Upper lobe of left lung (tissue), 6 donors: ENCODE data around the gene KIF14. TPM values are rescaled to one million over a fixed set of nuclear protein-coding genes. Genes with fewer than 3 reads are reported as not detected.
"Not testable (repeated sequence)": the region's sequence is repeated elsewhere in the genome, so short reads cannot be mapped to it uniquely, and the experiment has no call there.

Experiments
- ATAC-seq, 2 donors: fragments of 200-7000 bp; cut with Tn5 transposase; one replicate each; pipeline ENCODE4 v1.9.1; 2022; ENCODE audit warnings: mild to moderate bottlenecking in 2 of 2, moderate library complexity in 2 of 2; ENCODE audit not compliant: low FRiP score in 2 of 2
- DNase-seq, 2 donors: peaks; one replicate each; pipeline ENCODE4 v3.0.0-alpha.2; 2019 to 2020
- H3K27ac ChIP-seq, 4 donors: fragments of 200-600 bp; sonication (generic); one replicate each; pipeline ENCODE4 v1.5.1; 2016 to 2019
- H3K27me3 ChIP-seq, 4 donors: fragments of 200-600 bp; sonication (generic); one replicate each; pipeline ENCODE4 v1.5.1; 2017 to 2019
- H3K36me3 ChIP-seq, 4 donors: fragments of 200-600 bp; sonication (generic); one replicate each; pipeline ENCODE4 v1.5.1; 2016 to 2019
- H3K4me1 ChIP-seq, 4 donors: fragments of 200-600 bp; sonication (generic); one replicate each; pipeline ENCODE4 v1.5.1; 2018 to 2019
- H3K4me3 ChIP-seq, 4 donors: fragments of 200-600 bp; sonication (generic); one replicate each; pipeline ENCODE4 v1.5.1; 2017 to 2019; ENCODE audit warnings: mild to moderate bottlenecking in 2 of 4, moderate library complexity in 1 of 4
- H3K9me3 ChIP-seq, 4 donors: fragments of 200-600 bp; sonication (generic); one replicate each; pipeline ENCODE4 v1.5.1; 2018 to 2019
- EP300 ChIP-seq, 4 donors: sonication (generic); formaldehyde crosslinking; IDR thresholded peaks; one replicate each; pipeline ENCODE4 v1.5.1; 2017; ENCODE audit warnings: antibody characterized with exemption in 4 of 4, control low read depth in 2 of 4
- POLR2A ChIP-seq, 4 donors: fragments of 450-650 bp; IDR thresholded peaks; one replicate each; pipeline ENCODE4 v1.5.1; 2016 to 2017; ENCODE audit warnings: antibody characterized with exemption in 4 of 4, mild to moderate bottlenecking in 2 of 4
- POLR2AphosphoS5 ChIP-seq, 2 donors: sonication (generic); formaldehyde crosslinking; IDR thresholded peaks; one replicate each; pipeline ENCODE4 v1.5.1; 2017; ENCODE audit warnings: antibody characterized with exemption in 2 of 2
- WGBS, 2 donors: methylation state at CpG; one replicate each; pipeline ENCODE4 v1.1.5; 2017 to 2018; 5-methylcytosine and 5-hydroxymethylcytosine counted together
- total RNA-seq, 6 donors: library from RNA; depleted of rRNA in 4 of 6; stranded (reverse); fragments of >200 nt in 4 of 6; gene quantifications; one replicate each; pipeline versions ENCODE4 v1.1.0 to v1.2.1, GENCODE V29; 2016 to 2021
- TF ChIP-seq, protein P1 (sequence below), 6 experiments: fragments of 450-650 bp in 4 of 6; fragments of 200-600 bp in 2 of 6; sonication (generic) in 2 of 6; IDR thresholded peaks; one replicate each; pipeline ENCODE4 v1.5.1; 2016 to 2019; ENCODE audit warnings: antibody characterized with exemption in 6 of 6
- donor health status: DM: no; HTN: no; CAD: no; lungs with moderate emphysema.
- donor health status: DM: no; HTN: yes; CAD: no; lungs with severe emphysema.

The KIF14 gene
- total RNA-seq, 6 donors from 2014 or later = 0.20 to 1.0 (median 0.70) TPM

DNA sequence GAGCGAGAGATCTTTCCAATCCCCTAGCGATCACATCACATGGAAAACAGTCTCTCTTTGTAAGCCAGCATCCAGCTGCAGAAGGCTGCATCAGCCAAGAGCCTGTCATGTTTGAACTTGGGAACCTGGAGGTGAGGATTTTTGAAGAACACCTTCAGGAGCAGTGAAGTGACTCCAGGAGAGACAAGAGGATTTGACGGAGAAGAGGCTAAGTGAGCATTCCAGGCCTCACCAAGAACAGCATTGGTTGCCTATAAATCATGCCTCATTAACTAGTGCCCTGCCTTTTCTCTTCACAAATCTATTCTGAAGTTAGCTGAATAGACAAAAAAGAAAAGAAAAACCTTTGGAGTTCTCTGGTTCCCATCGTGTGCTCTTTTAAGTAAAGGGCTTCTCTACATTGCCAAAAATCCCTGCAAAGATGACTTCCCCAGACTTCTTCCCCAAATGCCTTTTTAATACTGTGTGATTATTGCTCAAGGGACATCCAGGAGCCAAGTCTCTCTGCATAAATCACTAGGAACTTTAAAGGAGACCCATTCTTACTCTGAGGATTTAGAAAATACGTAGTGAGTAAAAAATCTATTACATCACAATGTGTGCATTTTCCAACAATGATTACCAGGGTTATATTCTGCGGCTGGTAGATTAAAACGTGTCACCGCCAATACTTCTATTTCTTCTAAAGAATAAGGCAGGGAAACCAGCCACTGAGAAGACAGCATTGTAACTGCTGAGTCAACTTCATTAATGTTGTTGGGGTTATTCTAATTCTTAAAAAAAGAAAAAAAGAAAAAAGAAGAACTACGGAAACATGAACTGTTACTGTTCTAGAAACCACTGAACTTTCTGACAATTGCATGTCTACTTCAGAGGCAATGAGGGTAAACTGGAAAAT, 95.2 kb downstream of the KIF14 start:
- no peak for TF ChIP-seq POLR2A (IDR thresholded peaks at IDR 0.05)
- no peak for TF ChIP-seq EP300 (IDR thresholded peaks at IDR 0.05)
- Histone ChIP-seq H3K4me3 (no peak overlapping the region), H3K4me1 (no peaks in the 10 kb centered on the region), H3K27ac (no peak overlapping the region), H3K27me3 (no peaks in the 10 kb centered on the region), H3K9me3 (no peaks in the 10 kb centered on the region), H3K36me3 (no peaks in the 10 kb centered on the region)
- DNase-seq (no peak), ATAC-seq (peak in 1 of 2 donors; percentile 87)
- 66 to 67% methylated on average over 9 of the region's 9 CpGs for WGBS, 2 donors

DNA sequence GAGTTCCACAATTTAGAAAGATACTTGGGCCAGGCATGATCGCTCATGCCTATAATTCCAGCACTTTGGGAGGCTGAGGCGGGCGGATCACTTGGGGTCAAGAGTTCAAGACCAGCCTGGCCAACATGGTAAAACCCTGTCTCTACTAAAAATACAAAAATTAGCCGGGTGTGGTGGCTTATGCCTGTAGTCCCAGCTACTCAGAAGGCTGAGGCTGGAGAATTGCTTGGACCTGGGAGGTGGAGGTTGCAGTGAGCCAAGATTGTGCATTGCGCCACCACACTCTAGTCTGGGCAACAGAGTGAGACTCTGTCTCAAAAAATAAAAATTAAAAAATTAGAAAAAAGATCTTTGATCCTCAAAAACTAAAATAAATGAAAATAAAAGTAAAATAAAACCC, 96.0 kb downstream of the KIF14 start:
- H3K36me3 ChIP-seq, H3K9me3 ChIP-seq, H3K27ac ChIP-seq, H3K27me3 ChIP-seq, H3K4me1 ChIP-seq, DNase-seq, H3K4me3 ChIP-seq: not testable (repeated sequence)
- WGBS, 2 donors = 81 to 86% methylated on average over 5 of the region's 5 CpGs
- ATAC-seq = peak in 1 of 2 donors; percentile 53

DNA sequence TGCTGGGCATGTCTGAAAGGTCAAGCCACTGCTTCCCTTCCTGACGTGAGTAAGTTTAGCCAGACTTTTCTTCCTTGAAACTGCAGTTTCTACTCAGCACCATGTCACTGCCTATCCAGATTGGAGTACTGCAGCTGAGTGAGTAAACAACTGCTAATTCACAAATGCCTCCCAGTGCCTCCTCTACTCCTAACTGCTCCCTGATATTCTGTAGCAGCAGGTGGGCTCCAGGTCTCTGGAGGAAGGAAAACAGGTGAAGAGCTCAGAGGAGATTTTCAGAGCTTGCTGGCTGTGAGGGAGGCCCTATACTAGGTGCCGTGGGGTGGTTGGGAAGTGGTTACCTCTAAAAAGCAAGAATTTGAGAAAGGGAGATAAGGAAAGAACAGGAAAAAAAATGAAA, 96.5 kb downstream of the KIF14 start:
- TF ChIP-seq, protein P1, sequence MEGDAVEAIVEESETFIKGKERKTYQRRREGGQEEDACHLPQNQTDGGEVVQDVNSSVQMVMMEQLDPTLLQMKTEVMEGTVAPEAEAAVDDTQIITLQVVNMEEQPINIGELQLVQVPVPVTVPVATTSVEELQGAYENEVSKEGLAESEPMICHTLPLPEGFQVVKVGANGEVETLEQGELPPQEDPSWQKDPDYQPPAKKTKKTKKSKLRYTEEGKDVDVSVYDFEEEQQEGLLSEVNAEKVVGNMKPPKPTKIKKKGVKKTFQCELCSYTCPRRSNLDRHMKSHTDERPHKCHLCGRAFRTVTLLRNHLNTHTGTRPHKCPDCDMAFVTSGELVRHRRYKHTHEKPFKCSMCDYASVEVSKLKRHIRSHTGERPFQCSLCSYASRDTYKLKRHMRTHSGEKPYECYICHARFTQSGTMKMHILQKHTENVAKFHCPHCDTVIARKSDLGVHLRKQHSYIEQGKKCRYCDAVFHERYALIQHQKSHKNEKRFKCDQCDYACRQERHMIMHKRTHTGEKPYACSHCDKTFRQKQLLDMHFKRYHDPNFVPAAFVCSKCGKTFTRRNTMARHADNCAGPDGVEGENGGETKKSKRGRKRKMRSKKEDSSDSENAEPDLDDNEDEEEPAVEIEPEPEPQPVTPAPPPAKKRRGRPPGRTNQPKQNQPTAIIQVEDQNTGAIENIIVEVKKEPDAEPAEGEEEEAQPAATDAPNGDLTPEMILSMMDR (IDR thresholded peaks at IDR 0.05) = no peak
- TF ChIP-seq POLR2A (IDR thresholded peaks at IDR 0.05) (no peak), POLR2AphosphoS5 (IDR thresholded peaks at IDR 0.05) (no peak), EP300 (IDR thresholded peaks at IDR 0.05) (no peak)
- Histone ChIP-seq H3K27me3 (no peaks in the 10 kb centered on the region), H3K9me3 (no peaks in the 10 kb centered on the region), H3K27ac (no peak overlapping the region), H3K36me3 (no peaks in the 10 kb centered on the region), H3K4me3 (no peak overlapping the region), H3K4me1 (no peaks in the 10 kb centered on the region)
- WGBS, 2 donors = 76 to 81% methylated on average over 2 of the region's 2 CpGs
- ATAC-seq = no peak
- no peak for DNase-seq

DNA sequence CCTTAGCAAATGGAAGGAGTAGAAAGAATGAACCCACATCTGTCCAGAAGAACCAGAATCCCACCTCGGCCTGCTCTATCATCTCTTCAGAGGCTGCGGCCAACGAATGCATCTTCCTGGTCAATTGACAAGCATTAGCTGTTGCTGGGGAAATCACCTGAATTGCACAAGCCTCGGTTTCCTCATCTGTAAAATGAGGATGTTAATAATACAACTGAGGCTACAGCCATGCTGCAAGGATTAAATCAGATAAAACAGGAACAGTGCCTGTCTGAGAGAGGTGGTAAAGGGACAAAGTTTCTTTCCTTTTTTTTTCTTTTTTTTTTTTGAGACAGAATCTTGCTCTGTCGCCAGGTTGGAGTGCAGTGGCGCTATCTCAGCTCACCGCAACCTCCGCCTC, 99.8 kb downstream of the KIF14 start:
- H3K36me3 ChIP-seq = no peaks in the 10 kb centered on the region
- WGBS, 2 donors = 86 to 91% methylated on average over 8 of the region's 8 CpGs
- DNase-seq = peak in 1 of 2 donors; percentile 26
- H3K4me3 ChIP-seq = no peak overlapping the region
- no peak for ATAC-seq
- no peak for TF ChIP-seq EP300 (IDR thresholded peaks at IDR 0.05)
- TF ChIP-seq POLR2A (IDR thresholded peaks at IDR 0.05) = no peak
- TF ChIP-seq POLR2AphosphoS5 (IDR thresholded peaks at IDR 0.05) = no peak
- TF ChIP-seq, protein P1 (IDR thresholded peaks at IDR 0.05) = no peak
- no peaks in the 10 kb centered on the region for H3K9me3 ChIP-seq
- no peaks in the 10 kb centered on the region for H3K4me1 ChIP-seq
- H3K27ac ChIP-seq = no peak overlapping the region
- no peaks in the 10 kb centered on the region for H3K27me3 ChIP-seq

DNA sequence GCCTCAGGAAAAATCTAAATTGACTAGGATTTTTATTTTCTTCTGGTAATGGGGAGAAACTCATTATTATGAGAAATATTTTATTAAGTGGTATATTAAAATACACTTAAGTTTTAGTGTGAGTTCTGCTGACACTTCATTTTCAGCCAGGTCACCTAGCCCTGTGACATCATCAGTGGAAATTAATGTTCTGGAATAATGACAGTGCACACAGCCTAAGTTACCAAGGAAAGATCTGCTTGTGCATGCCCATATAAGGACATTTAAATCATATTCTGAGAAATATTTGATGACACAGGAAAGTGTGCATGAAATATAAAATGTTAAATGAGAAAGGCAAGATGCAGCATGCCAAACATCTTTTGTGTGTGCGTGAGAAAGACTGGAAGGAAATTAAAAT, 102.0 kb downstream of the KIF14 start:
- no peaks in the 10 kb centered on the region for H3K4me1 ChIP-seq
- no peak overlapping the region for H3K4me3 ChIP-seq
- no peaks in the 10 kb centered on the region for H3K9me3 ChIP-seq
- no peak for DNase-seq
- H3K36me3 ChIP-seq = no peaks in the 10 kb centered on the region
- no peak for TF ChIP-seq POLR2A (IDR thresholded peaks at IDR 0.05)
- no peak for TF ChIP-seq EP300 (IDR thresholded peaks at IDR 0.05)
- no peak for TF ChIP-seq POLR2AphosphoS5 (IDR thresholded peaks at IDR 0.05)
- TF ChIP-seq, protein P1 (IDR thresholded peaks at IDR 0.05) = no peak
- H3K27me3 ChIP-seq = no peaks in the 10 kb centered on the region
- 85 to 86% methylated on average over 1 of the region's 1 CpG for WGBS, 2 donors
- no peak for ATAC-seq
- no peak overlapping the region for H3K27ac ChIP-seq

DNA sequence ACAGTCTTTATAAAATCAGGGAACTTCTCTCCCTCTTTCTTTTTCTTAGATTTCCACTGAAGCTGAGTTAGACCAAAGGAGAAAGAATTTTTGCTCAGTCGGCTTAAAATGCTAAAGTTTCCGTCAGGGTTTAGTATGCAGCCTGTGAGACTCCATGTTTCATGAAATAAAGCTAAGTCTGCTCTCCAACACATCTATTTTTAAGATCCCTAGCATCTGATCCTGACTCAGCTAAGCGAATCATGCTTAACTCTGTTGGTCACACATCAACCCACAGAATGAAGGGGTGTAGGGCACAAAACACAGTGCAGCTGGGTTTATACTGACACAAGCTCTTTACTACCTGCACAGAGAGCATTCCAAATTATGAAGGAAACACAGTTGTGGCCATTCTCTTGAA, 108.4 kb downstream of the KIF14 start:
- Histone ChIP-seq H3K4me3 (no peak overlapping the region), H3K9me3 (no peaks in the 10 kb centered on the region), H3K27ac (no peak overlapping the region), H3K36me3 (no peaks in the 10 kb centered on the region), H3K27me3 (no peaks in the 10 kb centered on the region), H3K4me1 (peaks cover 0 to 4% (median 0%) of the 10 kb centered on the region in 4 donors)
- 35 to 67% methylated on average over 3 of the region's 3 CpGs for WGBS, 2 donors
- ATAC-seq = no peak
- TF ChIP-seq POLR2AphosphoS5 (IDR thresholded peaks at IDR 0.05) = no peak
- TF ChIP-seq EP300 (IDR thresholded peaks at IDR 0.05) = no peak
- TF ChIP-seq, protein P1 (IDR thresholded peaks at IDR 0.05) = no peak
- no peak for TF ChIP-seq POLR2A (IDR thresholded peaks at IDR 0.05)
- no peak for DNase-seq
